ENCODE results near the gene OVCA2.

OVCA2 gene

GRCh38 chr17:2056206-2057174 lies 14.7 kb downstream of the OVCA2 start:
- no peak for TF ChIP-seq CTCF (IDR thresholded peaks at IDR 0.05)

GRCh38 chr17:2057175-2057759 lies 15.4 kb downstream of the OVCA2 start:
- TF ChIP-seq CTCF (IDR thresholded peaks at IDR 0.05): no peak

GRCh38 chr17:2057760-2058585 lies 16.2 kb downstream of the OVCA2 start:
- TF ChIP-seq CTCF (IDR thresholded peaks at IDR 0.05): no peak

- peak; percentile 53 for TF ChIP-seq CTCF (IDR thresholded peaks at IDR 0.05)
Measured at GRCh38 chr17:2058586-2059546, 17.0 kb downstream of the OVCA2 start.

GRCh38 chr17:2059547-2060384 lies 17.9 kb downstream of the OVCA2 start:
- no peak for TF ChIP-seq CTCF (IDR thresholded peaks at IDR 0.05)

GRCh38 chr17:2060385-2060658 lies 18.5 kb downstream of the OVCA2 start:
- TF ChIP-seq CTCF (IDR thresholded peaks at IDR 0.05): no peak

Measured in LNCAP (cell line).